22Rv1 (cell line): ENCODE results near the gene TRAIP.

Experiments
- CTCF ChIP-seq: fragments of 450-650 bp; IDR thresholded peaks from 2 replicates; pipeline ENCODE4 v1.5.1; 2017; ENCODE audit warnings: mild to moderate bottlenecking
- ZFX ChIP-seq: fragments of 450-650 bp; IDR thresholded peaks from 2 replicates; pipeline ENCODE4 v1.6.1; 2017; ENCODE audit warnings: antibody characterized with exemption, borderline replicate concordance

GRCh38 chr3:49883998-49884397 is 27.6 kb upstream of the TRAIP start:
- TF ChIP-seq CTCF (no peak), ZFX (no peak)
